NCI-H774 (cell line): Measurements from ENCODE around the gene NKD2.
"Not testable (repeated sequence)": the region's sequence is repeated elsewhere in the genome, so short reads cannot be mapped to it uniquely, and the experiment has no call there.

Source experiments
- DNase-seq: peaks from one replicate; lab custom pipeline; 2025; lab: John Stamatoyannopoulos, UW

NKD2 gene

DNA sequence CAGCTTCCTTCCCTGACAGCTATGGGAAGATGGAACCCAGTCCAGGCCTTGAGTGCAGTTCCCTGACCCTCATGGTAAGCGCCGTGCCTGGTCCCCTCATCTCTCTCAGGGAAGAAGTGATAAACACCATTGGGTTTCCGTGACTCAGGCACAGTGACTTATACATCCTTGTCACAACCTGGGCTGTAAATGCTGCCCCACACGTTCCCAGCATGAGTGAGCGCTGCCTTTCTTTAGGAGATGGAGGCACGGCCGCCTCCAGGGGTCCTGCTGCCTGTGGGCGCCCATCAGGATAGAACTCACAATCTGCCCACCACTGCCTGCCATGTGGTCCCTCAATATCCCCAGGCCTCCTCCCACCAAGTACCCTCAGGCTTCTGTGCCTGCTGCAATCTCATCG lies 8.3 kb upstream of the NKD2 start:
- DNase-seq: no peak

DNA sequence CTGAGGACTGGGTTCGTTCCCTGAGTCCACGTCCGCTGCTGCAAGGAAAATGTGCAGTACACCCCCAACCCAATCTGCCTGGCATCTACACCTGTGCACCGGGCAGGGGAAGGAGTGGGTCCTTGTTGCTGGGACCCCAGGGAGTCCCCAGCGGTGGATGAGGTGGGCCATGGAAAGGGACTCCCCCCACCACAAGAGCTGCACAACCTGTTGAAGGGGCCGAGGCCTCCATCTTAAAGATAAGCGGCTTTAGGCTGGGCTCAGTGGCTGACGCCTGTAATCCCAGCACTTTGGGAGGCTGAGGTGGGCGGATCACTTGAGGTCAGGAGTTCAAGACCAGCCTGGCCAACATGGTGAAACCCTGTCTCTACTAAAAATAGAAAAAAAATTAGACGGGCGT lies 7.8 kb upstream of the NKD2 start:
- DNase-seq: not testable (repeated sequence)

DNA sequence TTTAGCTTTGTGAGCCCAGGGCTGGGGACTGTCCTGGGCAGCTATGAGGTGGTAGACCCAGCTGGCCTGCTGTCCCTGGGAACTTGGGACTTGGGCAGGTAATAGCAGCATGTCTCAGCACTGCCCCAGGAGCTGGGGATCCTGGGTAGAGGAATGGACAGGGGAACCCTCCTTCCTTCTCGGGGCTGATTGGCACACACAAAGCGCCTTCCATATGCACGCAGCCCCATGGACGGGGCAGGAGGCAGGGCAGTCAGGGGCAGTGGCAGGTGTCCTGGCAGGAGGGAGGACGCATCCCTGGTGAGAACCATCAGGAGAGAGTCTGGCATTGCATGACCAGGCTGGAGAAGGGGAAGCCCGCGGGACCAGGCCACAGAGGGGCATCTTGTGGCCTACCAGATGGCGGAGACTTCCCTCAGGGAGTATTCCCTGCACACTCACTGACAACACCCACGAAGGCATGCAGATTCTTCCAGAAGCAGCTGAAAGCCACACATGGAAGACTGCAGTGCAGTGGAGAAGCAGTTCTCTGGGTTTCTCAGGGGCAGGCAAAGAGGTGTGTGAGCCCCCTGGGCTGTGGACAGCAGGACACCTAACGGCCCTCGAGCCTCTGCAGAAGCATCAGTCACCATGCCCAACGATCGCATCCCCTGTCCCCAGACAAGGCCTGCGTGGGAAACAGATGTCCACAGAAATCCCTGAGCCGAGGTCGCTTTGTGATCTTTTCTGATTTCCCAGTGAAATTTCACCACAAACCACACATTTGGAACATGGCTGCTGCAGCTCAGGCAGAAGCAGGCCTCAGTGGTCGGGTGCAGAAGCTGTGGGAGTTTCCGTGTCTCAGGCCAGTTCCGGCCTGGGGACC lies 7.0 kb upstream of the NKD2 start:
- DNase-seq: no peak

DNA sequence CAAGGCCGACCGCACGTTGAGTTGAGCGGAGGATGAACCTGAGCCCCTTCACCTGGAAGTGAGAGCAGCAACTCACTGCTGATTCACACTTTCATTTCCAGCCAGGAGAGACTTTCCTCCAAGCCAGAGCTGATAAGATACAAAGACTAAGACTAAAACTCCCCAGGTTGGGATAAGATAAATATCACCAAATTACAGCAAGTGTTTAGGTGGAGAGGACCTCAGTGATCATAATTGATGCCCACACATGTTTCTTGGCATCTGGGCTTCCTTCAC lies 6.4 kb upstream of the NKD2 start:
- no peak for DNase-seq

DNA sequence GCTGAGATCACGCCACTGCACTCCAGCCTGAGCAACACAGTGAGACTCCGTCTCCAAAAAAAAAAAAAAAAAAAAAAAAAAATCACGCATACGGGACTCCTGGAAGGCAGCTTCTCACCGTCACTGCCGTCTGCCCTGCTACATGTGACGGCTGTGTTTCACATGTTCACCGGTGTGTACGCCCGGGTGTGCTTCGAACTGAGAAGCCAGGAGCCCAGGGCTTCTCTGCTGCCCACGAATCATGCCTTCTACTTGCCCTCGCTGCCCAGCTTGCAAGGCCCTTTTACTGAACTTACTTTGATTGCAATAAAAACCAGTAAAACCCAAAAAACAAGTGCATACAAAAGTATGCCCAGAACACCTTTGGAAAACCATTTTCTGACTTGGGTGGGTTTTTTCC lies 5.8 kb upstream of the NKD2 start:
- no peak for DNase-seq

DNA sequence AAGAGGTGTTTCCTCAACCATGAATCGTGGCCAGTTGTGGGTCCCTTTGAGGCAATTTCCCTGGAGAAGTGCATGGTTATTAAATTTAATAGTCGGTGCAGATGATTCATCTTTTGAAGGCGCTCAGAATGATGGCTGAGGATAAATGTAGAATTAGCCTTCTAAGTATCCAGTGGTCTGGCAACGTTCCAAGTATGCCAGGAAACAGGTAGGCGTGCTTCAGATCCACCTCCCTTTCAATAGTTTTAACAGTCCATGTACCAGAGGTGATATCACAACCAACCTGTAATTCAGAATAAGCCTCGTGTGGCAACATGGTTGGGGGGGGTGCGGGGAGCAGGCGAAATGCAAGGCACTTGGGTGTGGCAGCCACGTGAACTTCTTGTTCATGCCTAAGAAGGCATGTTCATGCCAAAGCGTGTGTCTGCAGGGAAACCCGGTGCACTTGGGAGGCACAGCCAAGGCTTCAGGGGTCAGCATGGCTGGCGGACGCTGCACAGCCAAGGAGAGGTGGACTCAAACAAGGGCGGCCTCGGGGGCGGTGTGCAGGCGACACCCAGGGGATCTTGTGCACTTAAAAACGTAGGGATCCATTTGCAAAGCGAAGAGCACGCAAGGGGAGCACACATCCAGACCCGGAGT lies 5.2 kb upstream of the NKD2 start:
- DNase-seq: no peak

DNA sequence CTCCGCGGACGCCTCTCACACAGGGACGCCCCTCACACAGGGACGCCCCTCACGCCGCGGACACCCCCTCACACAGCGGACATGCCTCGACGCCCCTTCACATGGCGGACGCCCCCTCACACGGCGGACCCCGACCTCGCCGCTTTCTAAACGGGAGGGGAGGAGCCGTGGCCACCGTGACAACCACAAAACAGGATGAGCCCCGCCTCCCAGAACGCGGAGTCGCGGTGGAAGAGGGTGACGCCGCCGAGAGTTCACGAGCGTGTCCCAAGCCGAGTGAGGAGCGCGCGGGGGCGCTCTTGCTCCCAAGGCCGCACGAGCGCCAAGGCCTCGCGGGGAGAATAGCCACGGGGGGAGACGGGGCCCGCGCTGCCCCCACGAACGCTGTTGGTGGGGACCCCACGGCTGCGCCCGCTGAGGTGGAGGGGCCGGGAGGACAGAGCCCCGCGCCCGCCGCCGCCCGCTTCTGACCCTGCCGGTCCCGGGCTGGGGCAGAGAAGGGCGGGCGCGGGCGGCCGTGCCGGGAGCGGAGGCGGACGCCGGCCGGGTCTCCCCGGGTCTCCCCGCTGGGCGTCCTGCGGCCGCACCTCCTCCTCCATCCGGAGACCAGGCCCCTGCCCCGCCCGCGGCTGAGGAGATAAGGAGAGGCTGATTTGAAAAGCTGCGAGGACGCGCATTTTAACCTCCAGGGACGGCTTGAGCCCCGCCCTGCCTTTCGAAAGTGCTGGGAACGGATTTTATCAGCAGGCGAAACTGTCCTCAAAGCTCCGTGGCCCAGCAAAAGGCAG lies 3.9 kb upstream of the NKD2 start:
- peak; percentile 18 for DNase-seq

DNA sequence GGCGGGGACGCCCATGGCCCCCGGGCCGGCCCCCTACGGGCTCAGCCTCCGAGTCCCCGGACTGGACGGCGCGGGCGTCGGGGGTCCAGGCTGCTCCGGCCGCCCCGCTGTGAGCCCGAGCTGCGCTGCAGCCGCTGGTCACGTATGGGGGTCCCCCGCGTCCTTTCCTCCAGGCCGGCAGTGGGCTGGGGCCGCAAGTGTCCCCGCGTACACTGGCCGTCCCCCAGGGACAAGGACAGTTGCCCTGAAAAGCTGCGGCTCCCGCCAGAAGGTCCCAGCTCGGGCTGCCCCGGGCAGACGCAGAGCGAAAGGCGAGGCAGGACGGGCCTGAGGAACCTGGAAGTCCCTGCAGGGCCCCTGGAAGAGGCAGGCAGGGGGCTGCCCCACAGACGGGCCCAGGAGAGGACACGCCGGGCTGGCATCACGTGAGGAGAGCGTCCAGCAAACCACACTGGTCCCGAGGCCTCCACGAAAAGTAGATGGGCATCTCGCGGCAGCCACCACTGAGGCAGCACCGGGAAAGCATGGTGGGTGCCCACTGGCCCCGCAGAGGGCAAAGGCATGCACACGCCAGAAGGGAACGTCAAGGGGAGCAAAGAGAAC lies 3.3 kb upstream of the NKD2 start:
- DNase-seq: no peak

DNA sequence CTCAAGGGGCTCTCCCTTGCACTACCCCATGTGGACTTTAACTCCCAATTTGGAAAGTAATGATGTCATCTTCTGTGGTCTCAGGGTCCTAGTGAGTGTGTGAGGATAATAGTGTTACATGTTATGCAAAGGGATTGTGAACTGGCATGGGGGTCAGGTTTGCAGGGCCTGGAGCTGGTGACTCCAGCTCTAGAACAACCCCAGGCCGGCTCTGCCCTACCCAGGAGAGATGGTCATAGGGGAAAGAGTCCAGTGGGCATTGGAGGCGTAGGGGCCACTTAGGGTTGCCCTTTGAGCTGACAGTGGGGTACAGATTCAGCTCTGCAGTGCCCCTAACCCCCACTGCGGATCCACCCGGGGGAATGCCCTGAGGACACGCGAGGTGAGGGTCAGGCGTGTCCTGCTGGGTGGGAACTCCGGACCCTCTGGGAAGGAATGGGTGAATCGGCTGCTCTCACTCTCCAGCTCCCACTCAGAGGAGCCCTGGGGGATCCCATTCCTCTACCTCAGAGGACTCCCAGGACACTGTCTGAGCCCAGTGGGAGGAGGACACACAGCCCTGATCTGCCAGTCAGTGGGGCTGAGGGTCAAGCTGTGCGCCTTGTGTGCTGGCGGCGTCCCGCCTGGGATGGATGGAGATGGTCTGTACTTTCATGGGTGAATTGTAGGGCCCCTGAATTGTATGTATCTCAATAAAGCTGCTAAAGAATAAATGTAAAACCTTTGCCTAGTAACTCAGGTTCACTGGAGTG lies 2.5 kb upstream of the NKD2 start:
- no peak for DNase-seq

DNA sequence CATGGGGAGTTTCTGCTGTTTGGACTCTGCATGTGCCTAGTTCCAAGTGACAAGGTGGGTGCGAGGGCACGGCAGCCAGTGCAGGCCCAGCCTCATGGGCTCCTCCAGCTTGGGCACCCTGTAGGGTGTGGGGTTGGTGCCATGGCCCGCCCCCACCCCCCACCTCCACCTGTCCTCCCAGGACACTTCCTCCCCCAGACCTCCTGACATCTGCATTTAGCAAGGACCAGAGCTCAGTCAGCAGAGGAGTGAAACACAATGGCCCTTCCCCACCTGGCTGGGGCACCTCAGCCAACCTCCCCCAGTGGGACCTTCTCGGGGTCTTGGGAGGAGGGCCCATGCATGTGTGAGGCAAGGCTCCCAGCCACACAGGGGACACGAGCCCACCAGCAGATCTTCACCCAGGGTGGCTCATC lies 1.9 kb upstream of the NKD2 start:
- no peak for DNase-seq

DNA sequence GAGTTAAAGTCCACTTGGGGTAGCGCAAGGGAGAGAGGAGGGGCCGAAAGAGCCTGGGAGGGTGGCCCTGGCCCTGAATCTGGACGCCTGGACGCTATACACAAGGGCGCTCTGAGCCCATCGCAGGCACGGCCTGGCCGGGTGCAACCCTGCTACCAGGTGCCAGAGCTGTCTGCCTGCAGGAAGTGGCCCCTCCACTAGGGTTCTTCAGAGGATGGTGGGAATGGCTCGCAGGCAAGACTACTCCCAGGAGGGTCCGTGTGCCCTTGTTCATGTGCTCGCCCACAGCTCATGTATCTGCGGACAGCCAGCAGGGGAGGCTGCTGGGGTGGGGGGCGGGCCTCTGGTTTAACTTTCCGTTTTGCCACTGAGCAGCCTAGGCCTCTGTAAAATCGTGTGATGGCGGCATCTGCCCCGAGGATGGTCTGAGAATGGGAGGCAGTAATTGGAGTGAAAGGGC lies 1.4 kb upstream of the NKD2 start:
- DNase-seq: no peak

DNA sequence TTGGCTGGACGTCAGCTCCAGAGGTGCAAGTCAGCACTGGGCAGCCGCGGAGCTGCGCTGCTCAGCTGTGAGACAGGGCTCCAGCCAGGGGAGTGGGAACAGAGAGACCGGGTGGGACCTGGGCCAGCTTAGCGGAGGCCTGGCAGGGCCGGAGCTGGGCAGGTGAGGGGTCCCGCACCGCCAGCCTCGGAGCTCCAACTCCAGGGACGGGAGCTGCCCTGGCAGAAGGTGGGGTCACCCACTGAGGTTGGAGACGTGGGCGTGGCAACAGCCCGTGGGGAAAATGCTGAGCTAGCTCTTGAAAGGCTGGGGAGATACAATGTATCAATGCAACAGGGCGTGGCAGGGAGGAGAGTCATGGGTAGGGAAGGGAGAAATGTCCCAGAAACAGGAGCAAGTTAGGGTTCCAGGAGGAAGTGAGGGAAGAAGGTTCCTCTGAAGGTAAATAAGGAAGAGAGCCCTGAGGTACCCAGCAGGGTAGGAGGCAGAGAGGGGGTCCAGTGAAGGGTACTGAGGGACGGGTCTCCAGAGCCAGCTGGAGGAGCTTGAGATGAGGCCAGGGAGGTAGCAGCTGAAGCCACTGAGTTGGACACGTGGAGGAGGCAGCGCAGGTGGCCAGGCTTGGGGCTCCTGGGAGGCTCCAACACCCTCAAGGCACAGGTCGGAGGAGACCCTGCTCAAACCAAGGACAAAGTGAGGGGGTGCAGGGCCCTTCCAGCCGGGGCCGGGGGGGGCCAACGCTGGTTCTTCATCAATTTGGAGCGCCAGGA lies 736 bp upstream of the NKD2 start:
- DNase-seq: no peak

DNA sequence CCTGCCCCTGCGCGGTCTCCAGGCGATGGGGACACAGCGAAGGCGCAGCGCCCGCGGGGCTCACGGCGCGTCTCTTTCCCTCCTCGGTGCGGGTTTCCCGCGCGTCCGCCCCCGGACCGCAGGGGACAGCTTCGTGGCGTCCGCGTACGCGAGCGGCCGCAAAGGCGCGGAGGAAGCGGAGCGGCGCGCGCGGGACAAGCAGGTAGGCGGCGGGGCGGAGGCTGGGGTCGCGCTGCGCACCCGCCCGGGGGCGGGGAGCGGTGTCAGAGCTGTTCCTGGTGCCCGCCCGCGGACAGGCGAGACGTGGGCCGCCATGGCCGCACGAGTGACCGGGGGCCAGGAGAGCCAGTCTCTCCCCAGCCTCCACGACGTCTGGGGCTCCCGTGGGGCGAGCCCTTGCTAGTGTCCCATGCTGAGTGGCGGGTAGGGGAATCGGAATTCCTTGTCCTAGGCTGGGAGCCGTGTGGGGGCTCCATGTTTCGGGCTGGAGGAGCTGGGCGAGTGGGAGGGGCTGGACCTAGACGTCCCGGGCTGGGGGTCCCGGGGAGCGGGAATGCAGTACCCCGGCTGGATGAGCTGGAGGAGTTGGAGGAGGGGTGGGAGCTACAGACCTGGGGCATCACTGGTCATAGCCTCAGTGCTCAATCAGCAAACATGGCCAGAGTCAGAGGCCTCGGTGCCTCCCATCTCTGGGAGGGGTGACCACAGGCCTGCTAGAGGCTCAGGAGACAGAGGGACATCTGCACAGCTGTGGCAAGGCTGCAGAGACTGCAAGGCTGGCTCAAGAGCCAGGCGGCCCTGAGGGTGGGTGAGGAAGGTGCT lies 968 bp downstream of the NKD2 start:
- DNase-seq: no peak

DNA sequence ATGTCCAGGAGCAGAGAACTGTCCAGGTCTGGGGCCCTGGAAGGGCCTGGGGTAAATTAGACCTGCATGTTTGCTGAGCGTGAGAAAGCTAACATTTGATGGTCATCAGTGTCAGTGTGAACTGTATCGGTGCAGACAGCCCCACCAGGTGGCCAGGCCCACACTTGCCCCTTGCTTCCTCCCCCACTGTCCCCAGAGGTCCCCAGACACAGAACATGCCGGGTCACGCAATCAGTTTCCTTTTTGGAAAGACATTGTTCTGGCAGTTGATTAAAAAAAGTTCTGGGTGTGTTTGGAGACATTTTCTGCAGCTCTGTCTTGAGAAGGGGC lies 1.5 kb downstream of the NKD2 start:
- DNase-seq: no peak

DNA sequence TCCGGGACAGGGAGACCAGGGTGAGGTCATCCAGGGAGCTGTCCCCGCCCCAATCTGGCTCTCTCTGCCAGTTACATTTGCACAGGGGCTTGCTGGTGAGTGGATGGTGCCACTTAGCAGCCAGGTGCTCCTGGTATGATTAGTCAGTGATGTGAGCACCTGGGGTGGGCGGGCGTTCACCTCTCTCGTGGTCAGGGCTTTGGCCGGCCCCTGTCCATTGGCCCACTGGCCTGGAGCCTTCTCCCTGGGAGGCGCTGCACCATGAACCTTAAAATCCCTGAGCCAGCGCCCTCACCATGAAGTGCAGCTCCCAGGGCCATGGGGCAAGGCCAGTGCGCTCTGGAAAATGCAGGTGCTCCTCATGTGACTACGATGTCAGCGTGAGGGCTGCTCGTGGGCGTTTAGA lies 2.0 kb downstream of the NKD2 start:
- DNase-seq: peak; percentile 62

DNA sequence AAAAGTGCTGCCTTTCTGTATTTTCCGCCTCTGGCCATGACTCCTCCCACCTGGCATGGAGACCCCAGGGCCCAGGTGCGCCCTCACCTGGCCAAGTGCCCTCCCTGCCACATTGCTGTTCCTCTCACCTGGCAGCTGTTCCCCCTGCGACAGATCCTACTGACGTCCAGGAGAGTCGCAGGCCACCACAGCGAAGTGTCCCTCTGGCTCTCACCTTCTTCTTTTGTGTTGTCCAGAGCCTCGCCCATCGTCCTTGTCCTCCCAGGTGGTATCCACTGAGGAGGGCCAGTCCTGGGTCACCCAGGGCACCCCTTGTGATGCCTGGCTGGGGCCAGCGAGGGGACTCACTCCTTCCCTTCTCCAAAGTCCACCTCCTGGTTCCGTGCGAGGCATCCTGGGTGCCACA lies 2.6 kb downstream of the NKD2 start:
- DNase-seq: peak; percentile 81

DNA sequence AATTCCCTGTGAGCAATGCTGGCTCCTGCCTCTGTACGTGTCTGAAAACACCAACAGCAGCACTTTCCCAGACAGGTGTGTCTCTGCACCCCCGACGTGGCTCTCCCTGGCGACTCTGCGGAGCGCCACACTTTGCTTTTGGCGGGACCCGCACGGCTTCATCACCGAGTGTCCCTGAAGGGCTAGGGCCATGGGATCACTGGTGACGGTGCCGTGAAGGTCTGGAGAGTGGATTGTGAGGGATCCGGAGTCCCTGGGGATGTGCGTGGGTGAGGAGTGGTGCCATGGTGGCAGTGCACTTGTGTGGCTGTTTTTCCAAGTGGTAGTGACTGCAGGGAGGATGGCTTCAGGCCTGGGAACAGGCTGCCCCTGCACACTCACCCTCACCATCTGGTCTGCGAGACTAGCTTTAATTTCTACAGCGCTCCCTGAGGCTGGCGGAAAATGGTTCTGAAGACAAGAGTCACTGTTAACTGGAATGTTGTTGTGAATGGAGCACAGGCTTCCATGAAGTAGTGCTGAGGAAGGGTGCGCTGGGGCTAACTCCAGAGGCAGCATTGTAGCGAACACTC lies 3.2 kb downstream of the NKD2 start:
- DNase-seq: no peak

DNA sequence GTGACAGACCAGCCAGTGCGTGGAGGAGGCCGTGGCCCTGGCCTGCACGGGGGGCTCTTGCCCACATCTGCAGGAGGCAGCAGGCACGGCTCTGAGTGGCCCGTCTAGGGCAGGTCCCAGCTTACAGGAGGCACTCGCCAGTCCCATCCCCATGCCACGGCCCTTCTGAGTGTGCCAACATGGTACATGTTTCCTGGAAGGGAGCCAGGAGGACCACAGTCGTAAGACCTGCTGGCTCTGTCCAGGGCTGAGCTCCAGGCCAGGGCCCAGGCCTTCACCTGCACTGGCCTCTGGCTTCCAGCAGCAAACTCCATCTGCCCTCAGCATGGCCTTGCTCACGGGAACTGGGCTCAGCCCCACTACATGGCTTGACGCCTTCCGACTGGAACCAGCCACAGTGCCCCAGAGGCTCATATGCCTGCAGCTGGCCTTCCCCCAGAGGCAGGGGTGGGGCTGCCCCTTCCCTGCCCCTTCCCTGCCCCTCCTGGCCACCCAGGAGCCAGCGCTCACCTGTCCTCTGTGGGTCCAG lies 3.8 kb downstream of the NKD2 start:
- no peak for DNase-seq

DNA sequence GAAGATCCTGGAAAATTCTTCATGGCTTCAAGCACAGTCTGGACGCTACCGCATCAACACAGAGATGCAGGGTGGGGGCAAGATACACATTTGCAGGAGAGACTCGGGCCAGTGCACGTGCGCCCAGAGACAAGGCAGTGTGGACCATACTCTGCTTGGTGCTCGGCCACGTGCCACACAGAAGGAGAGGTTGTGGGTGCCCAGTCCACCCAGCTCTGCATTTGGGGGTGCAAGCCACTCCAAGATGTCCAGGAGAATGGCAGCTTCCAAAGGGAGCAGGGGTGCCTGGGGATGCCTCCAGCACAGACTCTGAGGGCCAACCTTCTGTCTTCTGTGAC lies 4.3 kb downstream of the NKD2 start:
- no peak for DNase-seq
